Colonic mucosa (tissue), 4 donors: ENCODE data around the gene CSNK1E. TPM values are rescaled to one million over a fixed set of nuclear protein-coding genes. Genes with fewer than 3 reads are reported as not detected.
A peak's percentile ranks its signal among the peaks of the same experiment; 100 is the strongest.
"Not testable (repeated sequence)": the region's sequence is repeated elsewhere in the genome, so short reads cannot be mapped to it uniquely, and the experiment has no call there.

Experiments
- DNase-seq: peaks from one replicate; pipeline ENCODE4 v3.0.0-alpha.2; 2020
- H3K27ac ChIP-seq: fragments of 200-600 bp; one replicate; pipeline ENCODE4 v1.8.0; 2021
- H3K27me3 ChIP-seq: fragments of 200-600 bp; one replicate; pipeline ENCODE4 v1.8.0; 2021
- H3K36me3 ChIP-seq: fragments of 200-600 bp; one replicate; pipeline ENCODE4 v1.8.0; 2021
- H3K4me1 ChIP-seq: fragments of 200-600 bp; one replicate; pipeline ENCODE4 v1.8.0; 2021; ENCODE audit warnings: mild to moderate bottlenecking
- H3K4me3 ChIP-seq: fragments of 200-600 bp; one replicate; pipeline ENCODE4 v1.8.0; 2021
- H3K9ac ChIP-seq, 2 donors: one replicate each; pipeline ENCODE4 v1.7.0; 2013; ENCODE audit warnings: control low read depth in 2 of 2, low read depth in 2 of 2, low read length in 2 of 2
- H3K9me3 ChIP-seq: fragments of 200-600 bp; one replicate; pipeline ENCODE4 v1.8.0; 2021
- CTCF ChIP-seq: fragments of 200-600 bp; IDR thresholded peaks from one replicate; pipeline ENCODE4 v1.8.0; 2022; ENCODE audit warnings: antibody characterized with exemption, mild to moderate bottlenecking
- intact Hi-C: fragments of 100-400 bp; cut with DNase I; formaldehyde crosslinking; loops from one replicate; pipeline ENCODE4 v1.14.1; 2022
- total RNA-seq, 2 donors: library from RNA; stranded (reverse); fragmentation: NEBNext Ultra II Directional in 1 of 2; extraction: Animal tissue kit (Norgen Biotek cat#: 25700) in 1 of 2; gene quantifications; one replicate each; pipeline ENCODE4 v1.2.1, GENCODE V29; 2021
- donor health status: healthy.
- donor health status: DM: no; HTN: no; CAD: no.
- donor health status: DM: no; HTN: no; CAD: no.

Gene CSNK1E
- total RNA-seq: 10 to 100 TPM; 97.0 to 97.2 TPM

- Histone ChIP-seq H3K4me3 (peak within 1 kb of the TSS; percentile 68), H3K4me1 (peaks cover 4% of the 10 kb centered on the region), H3K27ac (peak within 1 kb of the TSS; percentile 98), H3K27me3 (no peaks in the 10 kb centered on the region), H3K9ac (peak within 1 kb of the TSS; percentile 90 to 93), H3K36me3 (no peaks in the 10 kb centered on the region), H3K9me3 (no peaks in the 10 kb centered on the region)
- DNase-seq: peak; percentile 84
- no peak for TF ChIP-seq CTCF
- intact Hi-C loops: no loop called here
Observed at GRCh38 chr22:38317122-38317994, at the start of gene CSNK1E. Gene CSNK1E, minus strand, starts transcription at chr22:38317433. Its CDS starts 3,276 bp downstream, at chr22:38314157.

DNA sequence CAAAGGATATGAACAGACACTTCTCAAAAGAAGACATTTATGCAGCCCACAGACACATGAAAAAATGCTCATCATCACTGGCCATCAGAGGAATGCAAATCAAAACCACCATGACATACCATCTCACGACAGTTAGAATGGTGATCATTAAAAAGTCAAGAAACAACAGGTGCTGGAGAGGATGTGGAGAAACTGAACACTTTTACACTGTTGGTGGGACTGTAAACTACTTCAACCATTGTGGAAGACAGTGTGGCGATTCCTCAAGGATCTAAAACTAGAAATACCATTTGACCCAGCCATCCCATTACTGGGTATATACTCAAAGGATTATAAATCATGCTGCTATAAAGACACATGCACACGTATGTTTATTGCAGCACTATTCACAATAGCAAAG lies 48.6 kb upstream of the CSNK1E start:
- H3K36me3 ChIP-seq, H3K27me3 ChIP-seq, H3K4me3 ChIP-seq, H3K4me1 ChIP-seq, intact Hi-C loops, H3K27ac ChIP-seq, DNase-seq, H3K9me3 ChIP-seq, H3K9ac ChIP-seq: not testable (repeated sequence)

- intact Hi-C loops, H3K9me3 ChIP-seq, H3K9ac ChIP-seq, H3K4me1 ChIP-seq, H3K27me3 ChIP-seq, H3K36me3 ChIP-seq, H3K27ac ChIP-seq, DNase-seq, H3K4me3 ChIP-seq: not testable (repeated sequence)
Observed at GRCh38 chr22:38365174-38365573, 47.9 kb upstream of the CSNK1E start.

DNA sequence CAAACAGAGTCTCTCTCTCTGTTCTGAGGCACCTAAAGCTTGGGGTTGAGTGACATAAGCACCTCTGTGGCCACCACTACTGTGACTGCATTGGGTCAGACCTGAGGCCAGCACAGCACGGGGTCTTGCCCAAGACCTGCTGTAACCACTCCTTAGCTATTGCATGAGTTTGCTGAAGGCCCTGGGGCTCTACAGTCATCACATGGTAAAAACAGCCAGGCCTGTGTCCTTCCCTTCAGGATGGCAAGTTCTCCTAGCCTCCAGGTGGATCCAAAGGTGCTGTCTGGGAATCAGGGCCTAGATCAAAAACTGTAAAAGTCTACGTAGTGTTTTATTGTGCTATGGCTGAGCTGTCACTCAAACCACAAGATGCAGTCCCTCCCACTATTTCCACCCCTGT lies 43.3 kb upstream of the CSNK1E start:
- H3K27ac ChIP-seq, H3K36me3 ChIP-seq, H3K4me1 ChIP-seq, H3K4me3 ChIP-seq, H3K27me3 ChIP-seq, H3K9ac ChIP-seq, H3K9me3 ChIP-seq, intact Hi-C loops, DNase-seq: not testable (repeated sequence)

- H3K9me3 ChIP-seq, H3K4me1 ChIP-seq, H3K36me3 ChIP-seq, DNase-seq, H3K4me3 ChIP-seq, H3K9ac ChIP-seq, H3K27me3 ChIP-seq, H3K27ac ChIP-seq: not testable (repeated sequence)
- intact Hi-C loops: loop anchor here (10.0 kb wide), 1 partner anchor 245 kb away; the partner anchor contains the start of gene BAIAP2L2
Observed at GRCh38 chr22:38359817-38360216, 42.6 kb upstream of the CSNK1E start.

GRCh38 chr22:38357971-38358370 lies 40.7 kb upstream of the CSNK1E start:
- not testable (repeated sequence) for H3K9me3 ChIP-seq, H3K36me3 ChIP-seq, H3K4me1 ChIP-seq, H3K9ac ChIP-seq, H3K4me3 ChIP-seq, DNase-seq, H3K27ac ChIP-seq, H3K27me3 ChIP-seq
- intact Hi-C loops: loop anchor here (10.0 kb wide), 1 partner anchor 243 kb away; the partner anchor contains the start of gene BAIAP2L2

DNA sequence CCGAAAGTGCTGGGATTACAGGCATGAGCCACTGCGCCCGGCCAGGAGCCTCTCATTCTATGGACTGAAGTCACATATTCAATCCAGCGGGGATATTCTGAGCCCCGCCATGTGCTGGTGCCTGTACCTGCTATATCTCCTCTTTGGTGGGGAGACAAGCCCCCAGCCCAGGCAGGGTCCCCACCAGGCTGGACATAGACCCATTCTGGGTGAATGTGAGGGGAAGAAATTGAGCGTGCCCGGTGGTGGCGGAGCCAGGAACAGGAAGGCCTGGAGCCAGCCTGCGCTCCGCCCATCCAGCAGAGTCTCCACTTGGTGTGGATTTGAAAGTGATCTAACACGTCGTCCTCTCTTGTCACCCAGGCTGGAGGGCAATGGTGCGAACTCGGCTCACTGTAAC lies 38.0 kb upstream of the CSNK1E start:
- H3K27ac ChIP-seq: no peak overlapping the region
- DNase-seq: no peak
- no peak for TF ChIP-seq CTCF
- intact Hi-C loops: loop anchor here (10.0 kb wide), 1 partner anchor 240 kb away; the partner anchor contains the start of gene BAIAP2L2
- no peaks in the 10 kb centered on the region for H3K4me1 ChIP-seq
- no peak overlapping the region for H3K4me3 ChIP-seq
- no peaks in the 10 kb centered on the region for H3K36me3 ChIP-seq
- no peak overlapping the region for H3K9ac ChIP-seq
- H3K27me3 ChIP-seq: no peaks in the 10 kb centered on the region
- H3K9me3 ChIP-seq: no peaks in the 10 kb centered on the region

DNA sequence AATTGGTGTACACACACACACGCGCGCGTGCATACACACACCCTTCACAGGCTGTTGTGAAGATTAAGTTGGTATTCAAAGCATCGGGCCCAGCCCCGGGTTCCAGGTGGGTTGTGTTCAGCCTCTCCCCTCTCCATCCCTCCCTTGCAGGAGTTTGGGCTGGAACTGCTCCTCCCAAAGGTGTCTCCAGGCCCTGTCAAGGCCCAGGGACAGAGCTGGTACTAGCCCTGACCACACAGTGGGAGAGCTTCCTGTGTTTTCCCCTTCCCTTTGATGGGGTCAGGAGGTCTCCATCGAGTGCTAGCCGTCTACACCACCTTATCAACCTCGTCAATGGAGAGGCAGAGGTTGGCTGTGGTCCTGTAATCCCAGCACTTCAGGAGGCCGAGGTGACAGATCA lies 36.5 kb upstream of the CSNK1E start:
- no peak for TF ChIP-seq CTCF
- Histone ChIP-seq H3K4me3 (no peak overlapping the region), H3K9ac (no peak overlapping the region), H3K36me3 (no peaks in the 10 kb centered on the region), H3K27ac (no peak overlapping the region), H3K4me1 (no peaks in the 10 kb centered on the region), H3K27me3 (no peaks in the 10 kb centered on the region), H3K9me3 (no peaks in the 10 kb centered on the region)
- DNase-seq: no peak
- intact Hi-C loops: loop anchor here (5.0 to 10.0 kb wide), 3 partner anchors 91 to 301 kb away; partner anchors contain the start of gene BAIAP2L2
